H7 (cell line): ENCODE data around the gene HYOU1. TPM values are rescaled to one million over a fixed set of nuclear protein-coding genes. Genes with fewer than 3 reads are reported as not detected.

Experiments
- DNase-seq: peaks from one replicate; pipeline ENCODE4 v3.0.0; 2012
- H3K27me3 ChIP-seq: 2 replicates; pipeline ENCODE4 v1.6.0; 2011; ENCODE audit warnings: mild to moderate bottlenecking, low read length; ENCODE audit not compliant: control insufficient read depth, insufficient read depth
- H3K36me3 ChIP-seq: replicated peaks from 2 replicates; pipeline ENCODE4 v1.5.1; 2011; ENCODE audit warnings: low read length; ENCODE audit not compliant: control insufficient read depth, insufficient read depth
- H3K4me3 ChIP-seq: 2 replicates; pipeline ENCODE4 v1.5.1; 2011; ENCODE audit warnings: low read depth, mild to moderate bottlenecking, control low read depth, low read length, moderate library complexity; ENCODE audit not compliant: insufficient read depth
- total RNA-seq: library from RNA; depleted of rRNA; stranded (reverse); fragments of >200 nt; shearing (Covaris generic); gene quantifications from 2 replicates; pipeline ENCODE4 v1.2.3, GENCODE V29; 2014; rRNA removed

Gene HYOU1
- total RNA-seq, 1 experiment from 2014 or later: 200 TPM

DNA sequence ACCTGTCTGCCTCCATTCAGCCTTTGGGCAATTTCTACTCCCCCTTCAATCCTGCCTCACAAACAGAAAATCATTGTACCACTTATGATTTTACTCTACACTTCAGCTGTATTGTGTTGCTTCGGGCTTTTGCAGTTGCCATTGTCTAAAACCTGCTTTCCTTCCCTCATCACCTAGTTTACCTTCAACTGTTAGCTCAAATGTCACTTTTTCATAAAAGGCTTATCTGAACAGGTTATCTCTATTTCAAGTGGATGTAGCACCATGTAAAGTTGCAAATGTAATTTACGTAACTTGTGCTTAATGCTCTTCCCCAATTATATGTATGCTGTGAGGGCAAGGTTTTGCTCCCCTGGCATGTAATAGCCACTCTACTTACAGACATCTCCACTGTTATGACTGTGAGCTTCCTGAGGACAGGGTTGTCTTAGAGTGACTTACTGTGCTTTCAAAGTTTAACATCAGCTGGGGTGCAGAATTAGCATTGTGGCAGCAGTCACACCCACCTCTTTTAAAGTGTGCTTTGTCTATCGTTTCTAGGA lies 44.3 kb downstream of the HYOU1 start:
- peak; percentile 17 for DNase-seq
- Histone ChIP-seq H3K27me3 (no peaks in the 10 kb centered on the region), H3K4me3 (no peak overlapping the region), H3K36me3 (peaks cover 46% of the 10 kb centered on the region)

DNA sequence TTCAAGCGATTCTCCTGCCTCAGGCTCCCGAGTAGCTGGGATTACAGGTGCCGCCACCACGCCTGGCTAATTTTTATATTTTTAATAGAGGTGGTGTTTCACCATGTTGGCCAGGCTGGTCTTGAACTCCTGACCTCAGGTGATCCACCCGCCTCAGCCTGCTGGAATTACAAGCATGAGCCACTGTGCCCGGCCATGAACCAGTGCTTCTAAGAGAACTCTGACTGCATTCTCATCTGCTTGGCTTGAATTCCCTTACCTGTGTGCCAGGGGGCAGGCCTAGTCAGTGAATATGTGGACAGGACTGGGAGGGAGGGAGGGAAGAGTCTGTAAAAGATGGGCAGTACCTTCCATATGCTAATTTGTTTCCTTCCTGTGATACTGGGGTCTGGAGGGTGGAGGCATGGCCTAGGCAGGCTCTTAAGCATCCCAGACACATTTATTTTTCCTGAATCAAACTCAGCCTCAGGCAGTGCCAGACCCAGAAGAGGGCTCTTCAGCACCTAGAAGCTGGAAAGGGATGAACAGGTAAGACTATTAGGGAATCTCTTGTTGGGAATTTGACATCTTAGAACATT lies 45.4 kb downstream of the HYOU1 start:
- DNase-seq: peak; percentile 43

DNA sequence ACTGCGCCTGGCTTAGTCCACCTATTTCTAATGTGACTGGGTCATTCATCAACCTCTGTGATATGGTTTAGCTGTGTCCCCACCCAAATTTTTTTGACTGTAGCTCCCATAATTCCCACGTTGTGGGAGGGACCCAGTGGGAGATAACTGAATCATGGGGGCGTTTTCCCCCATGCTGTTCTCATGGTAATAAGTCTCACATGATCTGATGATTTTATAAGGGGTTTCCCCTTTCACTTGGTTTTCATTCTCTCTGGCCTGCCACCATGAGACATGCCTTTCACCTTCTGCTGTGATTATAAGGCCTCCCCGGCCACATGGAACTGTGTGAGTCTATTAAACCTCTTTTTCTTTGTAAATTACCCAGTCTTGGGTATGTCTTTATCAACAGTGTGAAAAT lies 50.3 kb downstream of the HYOU1 start:
- Histone ChIP-seq H3K4me3 (no peak overlapping the region), H3K27me3 (no peaks in the 10 kb centered on the region), H3K36me3 (peaks cover 13% of the 10 kb centered on the region)
- no peak for DNase-seq

More for the DNA sequence above, 45.4 kb downstream of the HYOU1 start:
- Histone ChIP-seq H3K36me3 (peaks cover 41% of the 10 kb centered on the region), H3K4me3 (no peak overlapping the region), H3K27me3 (no peaks in the 10 kb centered on the region)

DNA sequence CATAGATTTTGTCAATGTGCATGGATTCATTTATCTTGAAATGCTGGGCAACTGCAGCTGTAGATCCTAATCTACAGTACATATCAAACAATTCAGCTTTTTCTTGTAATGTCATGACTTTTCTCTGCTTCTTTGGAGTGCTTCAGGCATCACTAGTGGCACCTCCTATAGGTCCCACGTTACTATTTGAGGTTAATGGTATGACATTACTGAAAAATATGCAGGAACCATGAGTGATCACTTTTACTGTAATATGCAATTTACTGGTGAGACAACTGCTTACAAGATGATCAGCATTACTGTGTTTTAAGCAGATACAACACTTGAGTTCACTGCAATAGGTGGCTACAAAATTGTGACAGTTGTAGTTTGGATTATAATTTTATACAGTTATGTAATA lies 56.1 kb downstream of the HYOU1 start:
- Histone ChIP-seq H3K36me3 (peaks cover 8% of the 10 kb centered on the region), H3K27me3 (no peaks in the 10 kb centered on the region), H3K4me3 (no peak overlapping the region)
- DNase-seq: no peak

DNA sequence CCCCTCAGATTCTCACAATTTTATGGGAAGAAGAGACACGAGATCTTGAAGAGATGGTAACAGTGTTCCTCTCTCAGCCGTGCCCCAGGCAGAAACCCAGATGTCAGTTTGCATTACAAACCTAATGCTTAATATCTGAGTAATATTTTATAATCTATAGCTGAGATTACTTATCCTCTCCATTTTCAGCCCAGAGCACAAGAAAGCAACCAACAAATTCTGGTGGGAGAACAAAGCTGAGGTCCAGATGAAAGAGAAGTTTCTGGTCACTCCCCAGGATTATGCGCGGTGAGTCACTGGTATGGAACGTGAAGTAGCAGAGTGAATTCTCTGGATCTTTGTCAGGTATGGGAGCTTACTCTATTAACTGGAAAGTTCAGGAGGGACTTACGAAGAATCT lies 58.2 kb downstream of the HYOU1 start:
- Histone ChIP-seq H3K36me3 (peaks cover 4% of the 10 kb centered on the region), H3K4me3 (peak overlapping the region; percentile 97), H3K27me3 (no peaks in the 10 kb centered on the region)
- peak; percentile 77 for DNase-seq

DNA sequence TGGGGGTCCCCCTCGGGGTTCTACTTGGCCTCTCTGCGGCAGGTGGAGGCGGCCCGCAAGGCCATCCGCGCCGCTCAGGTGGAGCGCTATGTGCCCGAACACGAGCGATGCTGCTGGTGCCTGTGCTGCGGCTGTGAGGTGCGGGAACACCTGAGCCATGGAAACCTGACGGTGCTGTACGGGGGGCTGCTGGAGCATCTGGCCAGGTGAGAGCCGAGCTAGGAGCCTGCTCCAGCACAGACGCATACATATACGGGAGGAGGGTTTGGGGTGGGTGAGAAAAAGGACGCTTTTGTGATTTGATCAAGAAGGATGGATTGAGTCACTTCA lies 58.7 kb downstream of the HYOU1 start:
- no peaks in the 10 kb centered on the region for H3K27me3 ChIP-seq
- H3K4me3 ChIP-seq: peak overlapping the region; percentile 97
- DNase-seq: no peak
- H3K36me3 ChIP-seq: peaks cover 4% of the 10 kb centered on the region

DNA sequence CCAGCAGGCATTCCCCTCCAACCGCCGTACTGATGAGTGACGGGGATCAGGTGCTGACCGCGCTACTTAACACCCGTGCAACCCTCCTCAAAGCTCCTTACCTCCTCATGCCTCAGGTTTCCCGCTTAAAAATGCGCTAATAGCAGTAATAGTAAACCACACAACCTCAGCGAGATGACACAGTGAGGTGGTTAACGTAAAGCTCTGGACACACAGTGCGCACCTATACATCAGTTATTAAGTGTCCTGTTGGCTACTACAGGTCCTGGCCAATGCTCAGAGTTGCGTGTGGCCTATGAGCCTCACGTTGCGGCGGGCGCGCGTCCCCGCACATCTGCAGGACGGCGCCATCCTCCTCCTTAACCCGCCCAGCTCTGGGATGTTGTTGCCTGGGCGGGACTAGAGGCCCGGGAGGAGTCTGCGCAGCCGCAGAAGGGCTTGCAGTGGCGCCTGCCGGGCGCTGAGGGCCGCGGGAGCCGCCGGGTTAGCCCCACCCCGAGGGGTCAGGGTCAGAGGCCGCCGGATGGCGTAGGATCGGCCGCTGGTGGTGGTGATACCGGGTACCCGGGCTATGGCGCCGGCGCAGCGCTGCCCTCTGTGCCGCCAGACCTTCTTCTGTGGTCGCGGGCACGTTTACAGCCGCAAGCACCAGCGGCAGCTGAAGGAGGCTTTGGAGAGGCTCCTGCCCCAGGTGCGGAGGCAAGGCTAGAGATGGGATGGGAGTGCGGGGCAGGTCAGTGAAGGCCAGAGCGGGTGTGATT lies 59.2 kb downstream of the HYOU1 start, which contains the start of gene CENATAC:
Gene CENATAC, plus strand, starts transcription at position 512 of the 761 bp plus-strand sequence. Its CDS starts 60 bp downstream, at position 572.
- DNase-seq: peak; percentile 100
- H3K36me3 ChIP-seq: peaks cover 3% of the 10 kb centered on the region
- H3K4me3 ChIP-seq: peak within 1 kb of the TSS; percentile 97
- no peaks in the 10 kb centered on the region for H3K27me3 ChIP-seq

DNA sequence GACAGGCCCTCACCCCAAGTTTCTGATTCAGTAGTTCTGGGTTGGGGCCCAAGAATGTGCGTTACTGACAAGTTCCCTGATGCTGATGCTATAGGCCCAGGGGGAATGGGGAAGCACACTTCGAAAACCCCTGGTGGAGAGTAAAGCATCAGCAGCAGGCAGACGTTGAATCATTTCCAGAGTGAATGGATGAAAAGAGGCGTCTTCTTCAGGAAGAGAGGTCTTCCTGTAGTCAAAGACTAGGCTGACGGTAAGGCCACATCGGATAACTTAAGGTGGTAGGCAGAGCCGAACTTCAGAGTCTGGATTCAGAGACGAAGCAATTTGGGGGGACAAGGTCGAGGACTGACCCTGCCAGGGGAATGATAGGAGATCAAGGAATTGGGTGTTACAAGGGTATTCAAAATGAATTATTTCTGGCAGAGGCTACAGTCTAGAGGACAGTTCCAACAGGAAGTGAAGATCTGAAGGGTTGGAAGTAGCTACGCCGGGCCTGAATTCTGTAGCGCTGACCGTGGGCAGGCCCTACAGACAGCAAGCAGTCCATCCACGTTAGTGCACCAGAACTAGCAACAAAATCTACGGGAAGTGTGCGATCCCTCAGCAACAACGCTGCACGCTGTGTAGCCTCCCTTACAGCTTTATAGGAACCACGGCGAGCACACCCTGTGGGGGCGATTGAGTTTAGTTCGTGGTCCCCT lies 59.9 kb downstream of the HYOU1 start:
- peak overlapping the region; percentile 97 for H3K4me3 ChIP-seq
- H3K36me3 ChIP-seq: peaks cover 3% of the 10 kb centered on the region
- peak; percentile 66 for DNase-seq
- H3K27me3 ChIP-seq: no peaks in the 10 kb centered on the region

Other genes with a start within 250 kb of the HYOU1 start
- gene CXCR5, start 173.3 kb downstream of the HYOU1 start, total RNA-seq: 0.04 TPM in 1 of 2 replicates, not detected in the other
- 15.8 and 18.5 TPM in 2 replicates for gene BCL9L, start 131.3 kb downstream of the HYOU1 start, total RNA-seq
- gene UPK2, start 100.9 kb downstream of the HYOU1 start, total RNA-seq: 0.21 TPM in 1 of 2 replicates, not detected in the other
- gene FOXR1, start 85.4 kb downstream of the HYOU1 start, total RNA-seq: not detected in 2 replicates
- gene CENATAC, start 59.1 kb downstream of the HYOU1 start, total RNA-seq: 15.7 and 18.0 TPM in 2 replicates
- gene RPS25, start 38.9 kb downstream of the HYOU1 start, total RNA-seq: 881 and 959 TPM in 2 replicates
- 78.3 and 98.2 TPM in 2 replicates for gene TRAPPC4, start 38.4 kb downstream of the HYOU1 start, total RNA-seq
- 53.2 and 54.5 TPM in 2 replicates for gene SLC37A4, start 26.3 kb downstream of the HYOU1 start, total RNA-seq
- 17.5 and 21.9 TPM in 2 replicates for gene VPS11, start 10.6 kb upstream of the HYOU1 start, total RNA-seq
- 12.2 and 14.3 TPM in 2 replicates for gene HMBS, start 27.7 kb upstream of the HYOU1 start, total RNA-seq
- gene DPAGT1, start 44.6 kb upstream of the HYOU1 start, total RNA-seq: 30.7 and 44.3 TPM in 2 replicates
- gene C2CD2L, start 50.1 kb upstream of the HYOU1 start, total RNA-seq: 4.8 and 7.0 TPM in 2 replicates
- gene HINFP, start 64.4 kb upstream of the HYOU1 start, total RNA-seq: 21.2 and 33.2 TPM in 2 replicates
- gene ABCG4, start 91.8 kb upstream of the HYOU1 start, total RNA-seq: 0.31 and 0.37 TPM in 2 replicates
- 34.0 and 44.0 TPM in 2 replicates for gene NLRX1, start 111.5 kb upstream of the HYOU1 start, total RNA-seq
- not detected in 2 replicates for gene NHERF4, start 128.3 kb upstream of the HYOU1 start, total RNA-seq
- 16.1 and 23.6 TPM in 2 replicates for gene CBL, start 149.1 kb upstream of the HYOU1 start, total RNA-seq